ENCODE measurements around the gene MYO18B.

DNA sequence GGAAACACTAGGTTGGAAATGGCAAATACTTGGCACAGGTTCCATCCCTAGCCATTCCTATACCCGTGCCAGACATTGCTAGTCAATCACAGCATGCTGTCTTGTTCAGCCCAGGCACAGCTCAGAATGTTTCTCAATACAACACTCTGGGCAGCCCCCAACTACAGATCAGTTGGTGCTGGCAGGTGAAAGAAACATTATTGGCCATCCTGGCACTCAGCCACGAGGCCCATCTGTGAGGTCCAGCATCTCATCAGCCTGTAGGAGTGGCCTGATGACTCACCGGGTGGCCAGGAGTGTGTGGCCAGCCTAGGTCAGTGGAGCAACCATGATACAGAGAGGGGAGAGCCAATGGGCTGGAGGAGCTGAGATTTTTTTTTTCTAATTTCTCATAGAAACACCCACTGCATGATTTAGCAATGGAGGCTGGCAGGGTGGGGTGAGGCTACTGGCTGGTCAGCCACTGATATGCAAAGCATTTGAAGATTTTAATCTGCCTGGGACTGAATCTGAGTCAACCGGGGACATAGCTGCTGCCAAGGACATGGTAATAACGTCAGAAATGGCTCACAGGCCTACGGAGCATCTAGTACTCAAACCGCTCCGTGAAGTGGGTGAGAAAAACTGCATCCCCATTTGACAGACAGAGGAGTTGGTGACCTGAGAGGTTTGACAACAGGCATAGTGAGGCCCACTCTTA is 5.4 kb downstream of the MYO18B start:
- TF ChIP-seq ZC3H10 (CRISPR knock-in tag; IDR thresholded peaks at IDR 0.05) (no peak), RARB (CRISPR knock-in tag; IDR thresholded peaks at IDR 0.05) (no peak), CSDC2 (CRISPR knock-in tag; IDR thresholded peaks at IDR 0.05) (no peak), PPARA (CRISPR knock-in tag; IDR thresholded peaks at IDR 0.05; ENCODE audit: borderline replicate concordance) (no peak), ZNF8 (CRISPR knock-in tag; IDR thresholded peaks at IDR 0.05) (no peak)
- TF ChIP-seq, protein P1, sequence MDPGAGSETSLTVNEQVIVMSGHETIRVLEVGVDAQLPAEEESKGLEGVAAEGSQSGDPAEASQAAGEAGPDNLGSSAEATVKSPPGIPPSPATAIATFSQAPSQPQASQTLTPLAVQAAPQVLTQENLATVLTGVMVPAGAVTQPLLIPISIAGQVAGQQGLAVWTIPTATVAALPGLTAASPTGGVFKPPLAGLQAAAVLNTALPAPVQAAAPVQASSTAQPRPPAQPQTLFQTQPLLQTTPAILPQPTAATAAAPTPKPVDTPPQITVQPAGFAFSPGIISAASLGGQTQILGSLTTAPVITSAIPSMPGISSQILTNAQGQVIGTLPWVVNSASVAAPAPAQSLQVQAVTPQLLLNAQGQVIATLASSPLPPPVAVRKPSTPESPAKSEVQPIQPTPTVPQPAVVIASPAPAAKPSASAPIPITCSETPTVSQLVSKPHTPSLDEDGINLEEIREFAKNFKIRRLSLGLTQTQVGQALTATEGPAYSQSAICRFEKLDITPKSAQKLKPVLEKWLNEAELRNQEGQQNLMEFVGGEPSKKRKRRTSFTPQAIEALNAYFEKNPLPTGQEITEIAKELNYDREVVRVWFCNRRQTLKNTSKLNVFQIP (CRISPR knock-in tag; IDR thresholded peaks at IDR 0.05; ENCODE audit: borderline replicate concordance, low read depth) = no peak
